Stimulated activated CD4-positive, alpha-beta T cell treated with anti-CD3 and anti-CD28 coated beads, TNF-alpha, amount 100 ng/mL, for 4 hours (primary cell): ENCODE data around the gene SH3GL3.

Source experiments
- DNase-seq, 3 experiments: peaks; one replicate each; pipeline ENCODE4 v3.0.0-alpha.2; 2020; ENCODE audit warnings: low read depth in 3 of 3

Gene SH3GL3

DNA sequence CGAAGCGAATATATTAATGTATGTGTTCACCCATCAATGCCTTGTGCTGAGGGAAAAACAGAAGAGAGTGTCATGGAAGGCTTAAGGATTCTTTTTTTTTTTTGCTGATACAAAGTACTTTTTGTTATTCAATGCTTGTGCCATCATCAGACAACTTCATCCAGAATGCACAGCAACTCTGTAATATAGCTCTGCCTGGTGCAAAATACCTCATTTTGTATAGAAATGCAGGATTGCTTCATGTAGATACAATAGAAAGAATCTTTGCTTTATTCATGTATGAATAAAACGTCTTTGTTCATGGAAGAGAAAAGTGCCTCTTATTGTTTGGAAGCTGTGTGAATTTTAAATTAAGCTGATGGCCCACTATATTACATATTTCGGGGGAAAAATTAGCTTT, 62.9 kb downstream of the SH3GL3 start:
- DNase-seq: no peak

GRCh38 chr15:83512459-83512858, 65.3 kb downstream of the SH3GL3 start:
- DNase-seq: no peak

DNA sequence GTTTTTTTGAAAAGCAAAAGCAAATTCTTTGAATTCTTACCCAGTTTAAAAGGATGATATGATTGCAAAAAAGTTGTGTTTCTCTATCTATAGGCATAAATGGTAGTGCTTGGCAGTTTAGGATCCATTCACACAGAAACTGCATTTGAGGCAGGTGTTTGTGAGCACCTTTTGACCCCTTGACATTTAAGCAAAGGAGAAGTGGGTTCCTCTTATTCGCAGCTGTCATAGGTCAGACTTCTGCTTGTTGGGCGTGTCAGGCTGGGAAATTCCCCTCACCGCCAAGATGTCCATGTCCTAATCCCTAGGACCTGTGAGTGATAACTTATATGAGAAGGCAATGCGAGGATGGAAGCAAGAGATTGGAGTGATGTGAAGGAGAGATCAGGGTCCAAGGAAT, 67.4 kb downstream of the SH3GL3 start:
- no peak for DNase-seq

- DNase-seq: no peak
Measured at GRCh38 chr15:83515164-83515563, 68.0 kb downstream of the SH3GL3 start.

- DNase-seq: no peak
Measured at GRCh38 chr15:83516935-83517334, 69.8 kb downstream of the SH3GL3 start.

- DNase-seq: no peak
Measured at GRCh38 chr15:83526319-83526718, 79.2 kb downstream of the SH3GL3 start.

DNA sequence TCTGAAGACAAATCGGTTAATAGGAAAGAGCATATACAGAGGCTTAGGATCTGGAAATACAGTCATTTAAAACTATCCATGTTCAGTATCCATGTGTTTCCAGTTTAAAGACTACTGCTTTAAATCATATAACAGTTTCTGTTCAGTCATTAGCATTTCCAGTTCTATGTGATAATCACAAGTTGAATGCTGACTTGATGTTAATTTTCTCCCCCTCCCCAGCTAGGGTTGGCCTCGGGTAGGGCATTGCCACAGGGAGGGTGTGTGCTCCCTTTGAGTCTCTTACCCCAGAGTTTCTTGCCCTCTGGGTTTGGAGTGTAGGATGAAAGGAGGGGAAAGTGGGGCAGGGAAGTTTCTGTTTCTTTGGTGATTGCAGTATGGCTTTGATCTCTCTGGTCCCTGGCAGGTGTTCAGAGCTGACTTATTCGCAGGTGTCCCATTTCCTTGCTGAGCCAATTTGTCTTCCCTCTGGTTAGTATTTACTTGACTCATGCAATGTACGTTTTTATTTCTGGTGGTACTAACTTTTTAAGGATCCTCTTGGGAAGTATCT, 86.3 kb downstream of the SH3GL3 start:
- DNase-seq: no peak

DNA sequence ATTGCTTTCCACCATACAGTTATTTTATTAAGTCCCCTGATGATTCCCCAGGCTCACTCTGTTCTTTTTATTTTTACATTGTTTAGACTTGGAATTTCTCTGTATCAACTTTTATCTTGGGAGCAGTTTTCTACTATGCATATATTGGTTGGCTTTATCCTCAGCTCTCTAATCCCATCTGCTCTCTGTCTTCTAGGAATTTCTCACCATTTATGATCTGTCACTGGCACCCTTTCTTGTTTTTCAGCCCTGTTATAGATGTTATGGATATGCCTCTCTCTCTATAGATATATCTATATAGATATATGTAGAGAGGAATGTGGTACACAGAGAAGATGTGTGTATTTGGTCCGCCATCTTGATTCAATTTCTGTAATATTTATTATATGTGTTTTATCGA, 90.5 kb downstream of the SH3GL3 start:
- DNase-seq: no peak

DNA sequence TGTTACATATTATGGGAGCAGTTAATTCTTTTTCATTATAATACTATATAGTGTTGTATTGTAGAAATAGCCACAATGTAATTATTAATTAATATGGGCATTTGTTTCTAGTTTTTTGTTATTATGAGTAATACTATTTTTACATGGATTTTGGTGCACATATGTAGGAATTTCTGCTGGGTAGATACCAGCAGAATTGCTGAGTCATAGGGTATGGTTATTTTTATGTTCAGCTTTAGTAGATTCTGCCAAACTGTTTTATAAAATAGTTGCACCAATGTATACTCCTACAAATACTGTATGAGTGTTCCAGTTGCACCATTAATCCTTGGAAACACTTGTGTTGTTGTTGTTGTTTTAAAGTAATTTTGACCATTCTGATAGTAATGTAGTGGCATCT, 91.5 kb downstream of the SH3GL3 start:
- DNase-seq: no peak

DNA sequence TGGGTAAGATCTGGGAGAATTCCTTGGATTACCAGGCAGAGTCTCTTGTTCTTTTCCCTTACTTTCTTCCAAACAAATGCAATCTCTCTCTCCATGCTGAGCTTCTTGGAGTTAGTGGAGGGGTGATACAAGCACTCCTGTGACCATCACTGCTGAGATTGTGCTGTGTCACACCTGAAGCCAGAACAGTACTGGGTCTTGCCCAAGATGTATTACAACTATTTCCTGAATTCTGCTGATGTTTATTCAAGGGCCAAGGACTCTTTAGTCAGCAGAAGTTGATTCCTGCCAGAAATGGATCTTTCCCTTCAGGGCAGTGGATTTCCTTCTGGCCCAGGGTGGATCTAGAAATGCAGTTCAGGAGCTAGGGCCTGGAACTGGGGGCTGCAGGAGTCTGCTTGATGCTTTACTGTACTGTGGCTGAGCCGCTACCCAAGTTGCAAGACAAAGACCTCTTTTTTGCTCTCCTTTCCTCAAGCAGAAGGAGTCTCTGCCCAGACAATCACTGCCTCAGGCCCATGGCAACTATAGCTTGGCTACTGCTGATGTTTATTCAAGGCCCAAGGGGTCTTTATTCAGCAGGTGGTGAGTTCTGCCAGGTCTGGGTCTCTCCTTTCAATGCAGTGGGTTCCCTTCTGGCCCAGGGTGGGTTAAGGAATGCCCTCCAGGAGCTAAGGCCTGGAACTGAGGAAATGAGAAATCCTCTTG, 98.8 kb downstream of the SH3GL3 start:
- no peak for DNase-seq

GRCh38 chr15:83546512-83546888, 99.4 kb downstream of the SH3GL3 start:
- no peak for DNase-seq

- no peak for DNase-seq
Measured at GRCh38 chr15:83547168-83547567, 100.0 kb downstream of the SH3GL3 start.

- DNase-seq: no peak
Measured at GRCh38 chr15:83549623-83550022, 102.5 kb downstream of the SH3GL3 start.

GRCh38 chr15:83554558-83554957, 107.4 kb downstream of the SH3GL3 start:
- DNase-seq: no peak

DNA sequence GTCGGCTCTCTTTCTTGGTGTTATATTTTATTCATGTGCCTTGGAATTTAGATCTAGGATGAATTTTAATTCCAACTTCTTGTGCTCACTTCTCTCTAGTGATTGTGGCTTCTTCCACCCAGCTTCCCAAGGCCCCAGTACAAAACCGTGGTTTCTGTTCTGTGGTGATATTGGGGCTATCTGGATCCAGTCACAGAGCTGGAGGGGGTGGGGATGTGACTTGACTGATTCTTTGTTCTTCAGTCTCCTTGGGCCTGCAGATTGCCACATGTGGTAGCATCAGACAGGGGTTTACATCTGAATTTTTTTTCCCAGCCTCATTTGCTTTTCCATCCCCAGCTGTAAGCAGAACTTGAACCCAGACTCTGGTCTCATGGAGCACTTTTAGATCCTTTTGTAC, 108.2 kb downstream of the SH3GL3 start:
- DNase-seq: no peak

- DNase-seq: no peak
Measured at GRCh38 chr15:83556068-83556467, 108.9 kb downstream of the SH3GL3 start.

DNA sequence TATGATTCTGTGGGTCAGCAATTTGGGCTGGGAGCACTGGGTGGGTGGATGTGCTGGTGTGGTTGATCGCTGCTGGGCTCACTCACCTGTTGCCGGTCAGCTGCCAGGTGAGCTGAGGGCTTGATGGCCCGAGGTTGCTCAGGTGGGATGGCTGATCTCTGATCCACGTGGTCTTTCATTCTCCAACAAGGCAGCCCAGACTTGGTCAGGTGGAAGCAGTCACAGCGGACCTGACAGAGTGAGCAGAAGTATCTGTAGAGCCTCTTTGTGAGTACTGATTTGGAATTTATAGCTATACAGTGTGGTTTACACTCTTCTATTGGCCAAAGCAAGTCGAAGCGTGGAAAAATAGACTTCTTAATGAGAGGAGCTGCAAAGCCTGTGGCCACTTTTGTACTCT, 109.6 kb downstream of the SH3GL3 start:
- no peak for DNase-seq

- no peak for DNase-seq
Measured at GRCh38 chr15:83558146-83558545, 111.0 kb downstream of the SH3GL3 start.

GRCh38 chr15:83559310-83559966, 112.3 kb downstream of the SH3GL3 start:
- DNase-seq: peak in 1 of 3 experiments; percentile 5

- DNase-seq: no peak
Measured at GRCh38 chr15:83561661-83562060, 114.5 kb downstream of the SH3GL3 start.

DNA sequence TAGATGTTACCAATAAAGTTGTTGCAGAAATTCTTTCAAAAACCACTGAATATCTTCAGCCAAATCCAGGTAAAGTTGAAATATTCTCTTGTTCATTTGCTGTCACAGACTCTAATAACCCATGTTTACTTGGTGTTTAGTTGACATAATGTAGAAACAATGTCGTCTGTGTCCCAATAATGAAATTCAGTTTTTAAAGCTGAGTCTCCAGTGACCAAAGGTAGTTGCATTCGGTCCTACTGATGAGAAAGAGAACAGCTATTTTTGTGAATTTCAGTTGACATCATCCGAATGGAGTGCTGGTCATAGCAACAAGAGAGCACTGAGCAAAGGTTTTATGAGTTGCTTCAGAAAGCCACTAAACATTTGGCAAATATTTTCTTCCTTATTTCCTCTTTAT, 118.0 kb downstream of the SH3GL3 start:
- DNase-seq: no peak

GRCh38 chr15:83565553-83566159, 118.5 kb downstream of the SH3GL3 start:
- no peak for DNase-seq

- no peak for DNase-seq
Measured at GRCh38 chr15:83567318-83567717, 120.2 kb downstream of the SH3GL3 start.
